Measurements from ENCODE around the gene CYP4F2.
"Not testable (repeated sequence)": the region's sequence is repeated elsewhere in the genome, so short reads cannot be mapped to it uniquely, and the experiment has no call there.

The CYP4F2 gene

DNA sequence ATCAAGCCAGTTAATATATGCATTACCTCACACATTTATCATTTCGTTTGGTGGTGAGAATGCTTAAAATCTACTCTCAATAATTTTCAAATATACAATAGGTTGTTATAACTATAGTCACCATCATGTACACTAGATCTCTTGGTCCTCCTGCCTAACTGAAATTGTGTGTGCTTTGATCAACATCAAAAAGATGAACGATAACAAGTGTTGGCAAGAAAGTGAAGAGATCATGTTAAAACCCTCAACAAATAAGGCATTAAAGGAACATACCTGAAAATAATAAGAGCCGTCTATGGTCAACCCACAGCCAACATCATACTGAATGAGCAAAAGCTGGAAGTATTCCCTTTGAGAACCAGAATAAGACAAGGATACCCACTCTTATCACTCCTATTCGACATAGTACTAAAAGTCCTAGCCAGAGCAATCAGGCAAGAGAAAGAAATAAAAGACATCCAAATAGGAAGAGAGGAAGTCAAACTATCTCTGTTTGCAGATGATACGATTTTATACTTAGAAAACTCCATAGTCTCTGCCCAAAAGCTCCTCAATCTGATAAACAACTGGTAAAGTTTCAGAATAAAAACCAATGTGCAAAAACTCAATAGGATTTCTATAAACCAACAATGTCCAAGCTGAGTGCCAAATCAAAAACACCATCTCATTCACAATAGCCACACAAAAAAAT, 54.5 kb downstream of the CYP4F2 start:
- DNase-seq = no peak

DNA sequence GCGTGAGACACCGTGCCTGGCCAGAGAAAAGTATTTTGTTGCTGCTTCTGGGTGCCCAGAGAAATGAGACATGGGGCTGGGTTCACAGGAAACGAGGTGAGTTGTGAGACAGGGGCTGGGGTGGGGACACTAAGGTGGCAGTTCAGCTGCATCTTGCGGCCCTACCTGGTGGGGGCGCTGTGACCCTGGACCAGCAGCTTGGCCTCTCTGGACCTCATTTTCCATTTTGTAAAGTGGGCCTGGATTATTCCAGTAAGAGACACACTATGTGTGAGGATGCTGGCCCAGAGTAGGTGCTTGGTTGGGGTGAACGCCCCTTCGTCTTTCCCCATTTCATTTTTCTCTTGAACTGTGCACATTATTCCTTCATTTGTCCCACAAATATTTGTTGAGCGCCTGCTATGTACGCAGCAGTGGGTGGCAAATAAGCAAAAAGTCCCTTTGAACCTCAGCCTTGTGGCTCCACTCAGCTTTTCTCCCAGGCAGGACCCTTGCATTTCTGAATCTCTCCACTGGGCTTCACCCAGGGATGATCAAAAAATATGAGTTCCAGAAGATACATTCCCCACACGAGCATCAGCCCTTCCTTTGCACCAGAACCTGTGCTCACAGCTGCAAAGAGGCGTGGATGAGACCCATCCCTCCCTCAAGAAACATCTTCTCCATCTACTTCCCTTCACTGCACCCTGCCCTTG, 55.9 kb downstream of the CYP4F2 start:
- DNase-seq = no peak

DNA sequence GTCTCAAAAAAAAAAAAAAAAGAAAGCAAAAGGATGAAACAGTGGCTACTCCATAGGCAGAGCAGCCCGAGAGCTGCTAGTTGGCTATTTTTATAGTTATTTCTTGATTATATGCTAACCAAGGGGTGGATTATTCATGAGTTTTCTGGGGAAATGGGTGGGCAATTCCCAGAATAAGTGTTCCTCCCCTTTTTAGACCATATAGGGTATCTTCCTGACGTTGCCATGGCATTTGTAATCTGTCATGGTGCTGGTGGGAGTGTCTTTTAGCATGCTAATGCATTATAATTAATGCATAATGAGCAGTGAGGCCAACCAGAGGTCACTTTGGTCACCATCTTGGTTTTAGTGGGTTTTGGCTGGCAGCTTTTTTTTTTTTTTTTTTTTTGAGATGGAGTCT, 57.0 kb downstream of the CYP4F2 start:
- no peak for DNase-seq

DNA sequence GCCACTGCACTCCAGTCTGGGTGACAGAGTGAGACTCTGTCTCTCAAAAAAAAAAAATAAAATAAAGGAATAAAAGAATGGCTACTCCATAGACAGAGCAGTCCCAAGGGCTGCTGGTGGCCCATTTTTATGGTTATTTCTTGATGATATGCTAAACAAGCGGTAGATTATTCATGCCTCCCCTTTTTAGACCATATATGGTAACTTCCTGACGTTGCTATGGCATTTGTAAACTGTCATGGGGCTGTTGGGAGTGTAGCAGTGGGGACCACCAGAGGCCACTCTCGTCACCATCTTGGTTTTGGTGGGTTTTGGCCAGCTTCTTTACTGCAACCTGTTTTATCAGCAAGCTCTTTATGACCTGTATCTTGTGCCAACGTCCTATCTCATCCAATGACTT, 58.0 kb downstream of the CYP4F2 start:
- not testable (repeated sequence) for DNase-seq

DNA sequence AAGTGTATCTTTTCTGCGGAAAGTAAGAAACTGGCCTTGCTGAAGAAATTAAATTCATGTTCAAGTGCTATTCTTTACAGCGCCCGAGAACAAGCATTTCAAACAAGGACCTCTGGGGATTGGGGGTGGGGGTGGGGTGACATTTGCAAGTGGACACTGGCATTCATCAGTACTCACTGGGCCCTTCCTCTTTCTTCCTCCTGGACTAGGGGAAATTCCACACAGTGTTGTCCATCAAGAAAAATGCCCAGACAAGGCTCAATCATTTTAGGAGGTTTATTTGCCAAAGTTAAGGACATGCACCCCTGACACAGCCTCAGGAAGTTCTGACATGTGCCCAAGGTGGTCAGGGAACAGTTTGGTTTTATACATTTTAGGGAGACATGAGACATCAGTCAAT, 59.5 kb downstream of the CYP4F2 start:
- no peak for DNase-seq

DNA sequence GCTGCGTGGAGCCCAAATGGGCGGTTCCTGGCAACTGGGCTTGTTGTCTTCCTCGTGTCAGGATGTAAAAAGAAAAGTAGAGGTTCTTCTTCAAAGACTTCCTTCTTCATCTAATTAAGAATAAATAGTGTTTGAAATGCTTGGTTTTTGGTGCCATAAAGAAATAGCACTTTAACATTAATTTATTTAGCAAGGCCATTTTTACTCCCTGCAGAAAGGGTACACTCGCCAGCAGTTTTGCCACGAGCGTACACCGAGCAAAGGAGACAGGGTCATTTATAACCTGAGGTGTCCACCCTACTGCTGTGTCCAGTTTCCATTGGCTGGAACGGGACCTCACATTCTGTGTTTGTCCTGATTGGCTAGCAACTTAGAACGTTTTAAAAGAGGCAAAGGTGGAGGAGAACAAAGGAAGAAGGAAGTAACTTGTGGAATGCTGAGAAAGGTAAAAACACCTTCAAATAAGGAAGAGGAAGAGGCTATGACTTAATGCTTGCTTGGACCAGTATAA, 60.6 kb downstream of the CYP4F2 start:
- no peak for DNase-seq

DNA sequence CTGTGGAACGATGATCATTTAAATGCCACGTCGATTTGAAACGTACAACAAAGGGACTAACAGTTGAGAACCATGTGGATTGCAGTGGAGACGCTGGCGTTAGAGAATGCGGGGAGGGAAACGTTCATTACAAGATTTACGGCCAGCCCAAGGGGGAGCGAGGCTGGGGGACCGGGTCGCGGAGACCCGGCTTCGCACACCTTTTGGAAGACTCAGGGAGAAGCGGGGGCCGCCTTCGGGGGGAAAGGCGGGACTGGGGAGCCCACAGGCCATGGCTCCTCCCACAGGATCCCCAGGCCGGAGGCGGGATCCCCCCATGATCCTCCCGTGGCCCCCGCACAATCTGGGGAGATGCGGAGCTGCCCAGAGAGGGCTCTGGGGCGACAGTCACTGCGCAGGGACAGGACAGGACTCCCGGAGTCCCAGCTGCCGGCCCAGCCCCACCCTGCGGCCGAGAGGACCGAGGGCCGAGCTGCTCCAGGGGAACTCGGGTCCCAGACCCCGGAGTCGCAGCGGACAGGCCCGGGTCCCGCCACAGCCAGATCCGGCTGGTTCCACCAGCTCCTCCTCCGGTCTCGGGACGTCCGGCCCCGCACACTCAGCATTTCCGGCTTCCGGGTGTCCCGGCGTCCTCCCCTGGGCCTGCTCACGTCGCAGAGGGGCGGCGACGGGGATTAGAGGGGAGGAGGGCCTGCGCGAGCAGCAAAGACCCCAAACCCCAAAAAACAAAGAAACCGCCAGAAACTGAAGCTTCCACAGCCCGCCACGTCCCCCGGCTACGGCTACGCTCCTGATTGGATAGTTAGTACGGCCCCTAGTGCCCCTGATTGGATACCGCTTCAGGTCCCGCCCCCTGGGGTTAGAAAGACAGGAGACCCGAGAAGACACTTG, 61.3 kb downstream of the CYP4F2 start:
- peak; percentile 96 for DNase-seq

DNA sequence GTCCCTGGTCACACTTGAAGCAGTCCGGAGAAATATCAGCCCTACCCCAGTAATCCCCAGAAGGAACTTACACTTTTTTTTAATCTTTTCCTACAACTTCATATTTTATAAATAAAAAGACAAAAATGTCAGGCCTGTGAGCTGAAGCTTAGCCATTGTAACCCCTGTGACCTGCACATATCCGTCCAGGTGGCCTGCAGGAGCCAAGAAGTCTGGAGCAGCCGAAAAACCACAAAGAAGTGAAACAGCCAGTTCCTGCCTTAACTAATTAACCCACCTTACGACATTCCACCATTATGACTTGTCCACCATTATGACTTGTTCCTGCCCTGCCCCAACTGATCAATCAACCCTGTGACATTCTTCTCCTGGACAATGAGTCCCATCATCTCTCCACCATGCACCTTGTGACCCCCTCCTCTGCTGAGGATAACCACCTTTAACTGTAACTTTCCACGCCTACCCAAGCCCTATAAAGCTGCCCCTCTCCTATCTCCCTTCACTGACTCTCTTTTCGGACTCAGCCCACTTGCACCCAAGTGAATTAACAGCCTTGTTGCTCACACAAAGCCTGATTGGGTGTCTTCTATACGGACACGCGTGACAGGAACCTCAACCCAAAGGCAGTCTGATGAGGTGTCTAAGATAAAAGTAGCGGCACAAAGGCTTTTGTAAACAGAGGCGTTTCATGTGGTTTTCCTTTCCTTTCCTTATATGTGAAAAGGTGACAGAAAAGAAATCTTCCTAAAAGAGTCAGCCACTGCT, 62.1 kb downstream of the CYP4F2 start:
- peak; percentile 71 for DNase-seq

DNA sequence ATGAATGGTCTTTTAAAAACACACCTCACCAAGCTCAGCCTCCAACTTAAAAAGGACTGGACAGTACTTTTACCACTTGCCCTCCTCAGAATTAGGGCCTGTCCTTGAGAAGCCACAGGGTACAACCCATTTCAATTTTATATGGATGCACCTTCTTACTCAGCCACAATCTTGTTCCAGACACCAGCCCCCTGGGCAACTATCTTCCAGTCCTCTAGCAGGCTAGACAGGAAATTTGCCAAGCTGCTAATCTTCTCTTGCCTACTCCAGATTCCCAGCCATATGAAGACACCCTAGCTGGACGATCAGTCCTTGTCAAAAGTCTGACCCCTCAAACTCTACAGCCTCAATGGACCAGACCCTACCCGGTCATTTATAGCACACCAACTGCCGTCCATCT, 63.6 kb downstream of the CYP4F2 start:
- not testable (repeated sequence) for DNase-seq

DNA sequence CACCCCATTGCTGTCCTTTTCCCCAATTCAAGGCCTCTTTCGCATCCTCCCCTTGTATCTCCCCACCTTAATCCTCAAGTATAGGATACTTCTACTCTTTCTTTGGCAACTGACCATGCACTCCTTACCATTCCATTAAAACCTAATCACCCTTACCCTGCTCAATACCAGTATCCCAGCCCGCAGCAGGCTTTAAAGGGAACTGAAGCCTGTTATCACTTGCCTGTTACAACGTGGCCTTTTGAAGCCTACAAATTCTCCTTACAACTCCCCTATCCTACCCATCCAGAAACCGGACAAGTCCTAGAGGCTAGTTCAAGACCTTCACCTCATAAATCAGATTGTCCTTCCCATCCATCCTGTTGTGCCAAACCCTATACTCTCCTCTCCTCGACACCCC, 66.2 kb downstream of the CYP4F2 start:
- DNase-seq = no peak

DNA sequence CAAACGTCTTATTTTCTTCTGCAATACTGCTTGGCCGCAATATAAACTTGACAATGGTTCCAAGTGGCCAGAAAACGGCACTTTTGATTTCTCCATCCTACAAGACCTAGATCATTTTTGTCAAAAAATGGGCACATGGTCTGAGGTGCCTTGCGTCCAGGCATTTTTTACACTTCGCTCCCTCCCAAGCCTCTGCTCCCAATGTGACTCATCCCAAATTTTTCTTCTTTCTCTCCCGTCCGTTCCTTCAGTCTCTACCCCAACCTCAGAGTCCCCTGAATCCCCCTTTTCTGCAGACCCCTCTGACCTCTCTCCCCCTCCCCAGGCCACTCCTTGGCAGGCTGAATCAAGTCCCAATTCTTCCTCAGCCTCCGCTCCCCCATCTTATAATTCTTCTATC, 68.1 kb downstream of the CYP4F2 start:
- DNase-seq = no peak

DNA sequence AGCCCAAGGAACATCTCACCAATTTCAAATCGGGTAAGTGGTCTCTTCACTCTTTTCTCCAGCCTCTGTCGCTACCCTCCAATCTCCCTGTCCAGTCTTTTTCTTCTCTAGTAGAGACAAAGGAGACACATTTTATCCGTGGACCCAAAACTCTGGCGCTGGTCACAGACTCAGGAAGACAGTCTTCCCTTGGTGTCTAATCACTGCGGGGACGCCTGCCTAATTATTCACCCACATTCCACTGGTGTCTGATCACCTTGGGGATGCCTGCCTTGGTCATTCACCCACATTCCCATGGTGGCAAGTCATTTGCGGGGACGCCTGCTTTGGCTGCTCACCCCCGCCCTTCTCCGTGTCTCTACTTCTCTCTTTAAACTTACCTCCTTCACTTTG, 68.6 kb downstream of the CYP4F2 start:
- DNase-seq = no peak

DNA sequence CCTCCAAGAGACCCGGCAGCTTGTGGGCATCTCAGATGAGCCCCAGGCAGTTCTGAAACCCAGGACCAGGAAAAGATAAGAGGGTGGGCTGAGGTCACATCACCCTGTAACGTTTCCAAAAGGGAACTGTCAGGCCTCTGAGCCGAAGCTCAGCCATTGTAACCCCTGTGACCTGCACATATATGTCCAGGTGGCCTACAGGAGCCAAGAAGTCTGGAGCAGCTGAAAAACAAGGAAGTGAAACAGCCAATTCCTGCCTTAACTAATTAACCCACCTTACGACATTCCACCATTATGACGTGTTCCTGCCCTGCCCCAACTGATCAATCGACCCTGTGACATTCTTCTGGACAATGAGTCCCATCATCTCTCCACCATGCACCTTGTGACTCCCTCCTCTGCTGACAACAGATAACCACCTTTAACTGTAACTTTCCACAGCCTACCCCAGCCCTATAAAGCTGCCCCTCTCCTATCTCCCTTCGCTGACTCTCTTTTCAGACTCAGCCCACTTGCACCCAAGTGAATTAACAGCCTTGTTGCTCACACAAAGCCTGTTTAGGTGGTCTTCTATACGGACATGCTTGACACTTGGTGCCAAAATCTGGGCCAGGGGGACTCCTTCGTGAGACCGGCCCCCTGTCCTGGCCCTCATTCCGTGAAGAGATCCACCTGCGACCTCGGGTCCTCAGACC, 69.1 kb downstream of the CYP4F2 start:
- DNase-seq = not testable (repeated sequence)

DNA sequence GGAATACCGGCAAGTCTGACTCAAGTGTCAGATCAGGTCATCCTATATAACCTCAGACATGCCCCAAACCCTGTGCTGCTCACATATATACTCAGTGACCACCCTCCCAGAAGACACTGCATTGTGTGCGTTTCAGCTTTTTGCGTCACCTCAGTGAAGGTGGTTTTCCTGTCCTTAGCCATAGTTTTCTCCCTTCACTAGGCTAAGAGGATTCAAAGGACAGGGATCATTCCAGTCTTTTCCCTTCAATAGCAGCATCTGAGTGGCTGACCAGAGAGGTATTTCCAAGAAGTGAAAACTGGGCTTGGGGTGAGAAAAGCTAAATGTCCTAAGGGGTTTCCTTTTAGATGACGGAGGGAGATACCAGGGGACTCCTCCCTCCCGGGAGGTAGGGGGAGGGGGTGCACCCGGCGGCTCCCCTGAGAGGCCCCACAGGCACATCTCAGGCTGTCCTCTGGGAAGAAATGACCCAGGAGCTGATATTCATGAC, 69.7 kb downstream of the CYP4F2 start:
- DNase-seq = no peak
